Adrenal gland (tissue), 12 donors: Measurements from ENCODE around the gene SDK1. TPM values are rescaled to one million over a fixed set of nuclear protein-coding genes. Genes with fewer than 3 reads are reported as not detected.

Source experiments
- DNase-seq, 7 donors: peaks; one replicate each; pipeline ENCODE4 v3.0.0-alpha.2; 2019 to 2020
- H3K27ac ChIP-seq, 5 donors: fragments of 200-600 bp; sonication (generic) in 4 of 5; 1 replicate in 3 of 5; 2 replicates in 2 of 5; pipeline versions ENCODE4 v1.5.1 to v1.8.0; 2016 to 2020; ENCODE audit warnings: mild to moderate bottlenecking in 1 of 5
- H3K27me3 ChIP-seq: fragments of 200-600 bp; 2 replicates; pipeline ENCODE4 v1.8.0; 2021
- H3K36me3 ChIP-seq, 2 donors: fragments of 200-600 bp; replicated peaks in 1 of 2; 1 replicate in 1 of 2; 2 replicates in 1 of 2; pipeline versions ENCODE4 v1.5.1 to v1.8.0; 2018 to 2022
- H3K4me1 ChIP-seq, 2 donors: fragments of 200-600 bp; replicated peaks in 1 of 2; 1 replicate in 1 of 2; 2 replicates in 1 of 2; pipeline versions ENCODE4 v1.5.1 to v1.8.0; 2018 to 2021
- H3K4me3 ChIP-seq, 4 donors: fragments of 200-600 bp; sonication (generic) in 3 of 4; one replicate each; pipeline ENCODE4 v1.5.1; 2016 to 2018
- H3K9me3 ChIP-seq, 3 donors: fragments of 200-600 bp; sonication (generic) in 1 of 3; replicated peaks in 1 of 3; 1 replicate in 2 of 3; 2 replicates in 1 of 3; pipeline versions ENCODE4 v1.5.1 to v1.8.0; 2016 to 2021
- POLR2A ChIP-seq, 2 donors: fragments of 450-650 bp; IDR thresholded peaks; one replicate each; pipeline ENCODE4 v1.6.1; 2017; ENCODE audit warnings: antibody characterized with exemption in 2 of 2, mild to moderate bottlenecking in 2 of 2, moderate library complexity in 1 of 2
- WGBS, 4 donors: extraction: QIAGEN DNeasy Blood & Tissue Kit in 2 of 4; methylation state at CpG; one replicate each; pipeline versions ENCODE4 v1.1.5 to v1.1.7; 2013 to 2017; 5-methylcytosine and 5-hydroxymethylcytosine counted together
- intact Hi-C, 2 donors: fragments of 100-400 bp; cut with DNase I; formaldehyde crosslinking; loops; one replicate each; pipeline versions ENCODE4 v1.14.1 to v1.15.0; 2022 to 2023
- polyA plus RNA-seq, 3 donors: library from polyadenylated mRNA; stranded (reverse); fragments of 200-250 nt in 2 of 3; fragments of 350-450 nt in 1 of 3; fragmentation: Illumina TruSeq in 1 of 3; extraction: RNeasy Lipid Tissue Mini Kit (QIAGEN cat#74804) in 1 of 3; gene quantifications; one replicate each; pipeline ENCODE4 v1.2.3, GENCODE V29; 2013 to 2014
- total RNA-seq, 9 donors: library from RNA; depleted of rRNA in 4 of 9; stranded (reverse); fragments of >200 nt in 4 of 9; fragments of 120-200 nt in 1 of 9; fragmentation: NEBNext Ultra II Directional in 1 of 9; extraction: Animal tissue kit (Norgen Biotek cat#: 25700) in 1 of 9; gene quantifications; one replicate each; pipeline versions ENCODE4 v1.1.0 to v1.2.4, GENCODE V29; 2013 to 2023
- TF ChIP-seq, protein P1 (sequence below), 6 experiments: fragments of 450-650 bp in 4 of 6; fragments of 200-600 bp in 2 of 6; sonication (generic) in 1 of 6; IDR thresholded peaks; 1 replicate in 5 of 6; 2 replicates in 1 of 6; pipeline versions ENCODE4 v1.5.1 to v1.8.0; 2016 to 2021; ENCODE audit warnings: antibody characterized with exemption in 6 of 6, mild to moderate bottlenecking in 2 of 6, moderate library complexity in 1 of 6
- donor health status: healthy with polysubstance abuse.
- donor health status: Bipolar disorder and iron deficiency.
- donor health status: DM: yes; HTN: yes; CAD: no.
- donor health status: DM: no; HTN: no; CAD: no.
- donor health status: DM: no; HTN: no; CAD: no.
- donor health status: DM: yes; HTN: yes; CAD: no.

SDK1 gene
- total and polyA plus RNA-seq, 12 donors, result 0.50 to 3.6 (median 1.5) TPM

GRCh38 chr7:3551536-3551935, 250.5 kb downstream of the SDK1 start:
- Histone ChIP-seq H3K9me3 (no peaks in the 10 kb centered on the region), H3K27me3 (no peaks in the 10 kb centered on the region), H3K4me1 (no peaks in the 10 kb centered on the region), H3K27ac (no peak overlapping the region), H3K4me3 (no peak overlapping the region), H3K36me3 (no peaks in the 10 kb centered on the region)
- 85 to 90% (median 87%) methylated on average over 6 of the region's 6 CpGs for WGBS, 4 donors
- intact Hi-C loops, result no loop called here
- no peak for DNase-seq
- TF ChIP-seq, protein P1, sequence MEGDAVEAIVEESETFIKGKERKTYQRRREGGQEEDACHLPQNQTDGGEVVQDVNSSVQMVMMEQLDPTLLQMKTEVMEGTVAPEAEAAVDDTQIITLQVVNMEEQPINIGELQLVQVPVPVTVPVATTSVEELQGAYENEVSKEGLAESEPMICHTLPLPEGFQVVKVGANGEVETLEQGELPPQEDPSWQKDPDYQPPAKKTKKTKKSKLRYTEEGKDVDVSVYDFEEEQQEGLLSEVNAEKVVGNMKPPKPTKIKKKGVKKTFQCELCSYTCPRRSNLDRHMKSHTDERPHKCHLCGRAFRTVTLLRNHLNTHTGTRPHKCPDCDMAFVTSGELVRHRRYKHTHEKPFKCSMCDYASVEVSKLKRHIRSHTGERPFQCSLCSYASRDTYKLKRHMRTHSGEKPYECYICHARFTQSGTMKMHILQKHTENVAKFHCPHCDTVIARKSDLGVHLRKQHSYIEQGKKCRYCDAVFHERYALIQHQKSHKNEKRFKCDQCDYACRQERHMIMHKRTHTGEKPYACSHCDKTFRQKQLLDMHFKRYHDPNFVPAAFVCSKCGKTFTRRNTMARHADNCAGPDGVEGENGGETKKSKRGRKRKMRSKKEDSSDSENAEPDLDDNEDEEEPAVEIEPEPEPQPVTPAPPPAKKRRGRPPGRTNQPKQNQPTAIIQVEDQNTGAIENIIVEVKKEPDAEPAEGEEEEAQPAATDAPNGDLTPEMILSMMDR (IDR thresholded peaks at IDR 0.05), result no peak
- no peak for TF ChIP-seq POLR2A (IDR thresholded peaks at IDR 0.05)

DNA sequence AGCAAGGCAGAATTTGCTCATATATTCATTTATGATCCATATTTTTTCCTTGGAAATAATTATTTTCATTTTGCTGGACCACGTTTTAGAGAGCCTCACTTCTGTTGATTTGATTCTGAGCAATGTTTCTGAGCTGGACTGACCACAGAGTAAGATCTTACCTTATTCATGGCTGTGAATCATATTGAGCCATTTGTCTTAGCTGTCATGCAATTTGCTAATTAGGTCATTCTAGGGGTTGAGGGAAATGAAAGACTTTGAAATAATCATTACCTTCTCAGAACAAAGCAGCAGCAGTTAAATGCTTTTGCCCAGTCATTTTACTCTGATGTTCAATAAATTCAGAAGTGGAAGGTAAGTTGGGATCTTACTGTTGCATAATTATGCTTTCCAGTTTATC, 251.4 kb downstream of the SDK1 start:
- DNase-seq, result no peak
- Histone ChIP-seq H3K36me3 (no peaks in the 10 kb centered on the region), H3K4me3 (no peak overlapping the region), H3K4me1 (no peaks in the 10 kb centered on the region), H3K27me3 (no peaks in the 10 kb centered on the region), H3K27ac (no peak overlapping the region), H3K9me3 (no peaks in the 10 kb centered on the region)
- 43 to 56% (median 51%) methylated on average over 1 of the region's 1 CpG for WGBS, 4 donors
- TF ChIP-seq, protein P1 (IDR thresholded peaks at IDR 0.05), result no peak
- no peak for TF ChIP-seq POLR2A (IDR thresholded peaks at IDR 0.05)
- intact Hi-C loops, result no loop called here

DNA sequence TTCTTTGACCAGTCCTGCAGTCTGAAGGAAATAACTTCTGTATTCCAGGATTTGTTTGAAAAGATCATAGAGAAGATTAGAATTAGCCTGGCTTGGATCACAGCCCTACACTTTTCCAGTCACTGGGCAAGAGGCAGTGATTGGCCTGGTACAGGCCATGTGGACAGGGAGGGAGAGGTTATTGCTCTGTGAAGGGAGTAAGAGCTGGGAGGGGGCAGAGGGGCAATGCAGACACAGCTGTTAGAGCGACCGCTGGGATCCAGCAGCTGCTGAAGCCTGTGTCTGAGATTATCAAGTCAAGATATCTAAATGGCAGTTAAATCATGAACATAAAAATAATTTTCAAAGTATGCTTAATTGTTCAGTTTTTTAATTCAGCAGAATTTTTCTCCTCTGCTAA, 257.3 kb downstream of the SDK1 start:
- no peak for TF ChIP-seq POLR2A (IDR thresholded peaks at IDR 0.05)
- TF ChIP-seq, protein P1 (IDR thresholded peaks at IDR 0.05), result no peak
- Histone ChIP-seq H3K27me3 (peaks cover 4% of the 10 kb centered on the region), H3K9me3 (no peaks in the 10 kb centered on the region), H3K4me3 (no peak overlapping the region), H3K36me3 (no peaks in the 10 kb centered on the region), H3K27ac (no peak overlapping the region), H3K4me1 (no peaks in the 10 kb centered on the region)
- intact Hi-C loops, result no loop called here
- WGBS, 4 donors, result 52 to 71% (median 62%) methylated on average over 2 of the region's 2 CpGs
- no peak for DNase-seq

DNA sequence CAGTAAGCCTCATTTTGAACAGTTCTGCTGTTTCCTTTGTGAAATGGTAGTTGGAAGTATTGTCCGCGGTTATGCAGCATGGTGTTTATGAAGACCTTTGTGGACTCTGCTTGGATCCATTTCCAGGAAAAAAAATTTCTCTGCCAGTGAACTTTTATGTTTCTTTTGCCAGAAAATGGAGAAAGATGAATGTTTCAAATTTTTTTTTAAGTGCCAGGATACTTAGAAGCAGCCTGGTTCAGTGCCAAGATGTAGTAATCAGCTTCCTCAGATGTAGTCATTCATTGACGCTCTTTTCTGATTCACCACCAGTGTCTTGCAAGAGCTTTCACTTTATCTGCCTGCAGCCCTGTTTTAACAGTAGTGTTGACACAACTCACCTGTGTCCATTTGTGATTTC, 258.2 kb downstream of the SDK1 start:
- DNase-seq, result peak in 4 of 7 donors; percentile 26 to 53 (median 36)
- no peak for TF ChIP-seq POLR2A (IDR thresholded peaks at IDR 0.05)
- TF ChIP-seq, protein P1 (IDR thresholded peaks at IDR 0.05), result no peak

More for the DNA sequence above, 258.2 kb downstream of the SDK1 start:
- H3K36me3 ChIP-seq, result no peaks in the 10 kb centered on the region
- 40 to 60% (median 50%) methylated on average over 3 of the region's 3 CpGs for WGBS, 4 donors
- no peak overlapping the region for H3K4me3 ChIP-seq
- intact Hi-C loops, result no loop called here
- peaks cover 4% of the 10 kb centered on the region for H3K27me3 ChIP-seq
- no peaks in the 10 kb centered on the region for H3K4me1 ChIP-seq
- no peaks in the 10 kb centered on the region for H3K9me3 ChIP-seq
- no peak overlapping the region for H3K27ac ChIP-seq
